H9 (cell line): ENCODE results near the gene DENR. TPM values are rescaled to one million over a fixed set of nuclear protein-coding genes. Genes with fewer than 3 reads are reported as not detected.

Experiments used
- DNase-seq: peaks from one replicate; pipeline ENCODE4 v3.0.0-alpha.2; 2017
- H2AFZ ChIP-seq: one replicate; pipeline ENCODE4 v1.6.1; 2013; ENCODE audit warnings: mild to moderate bottlenecking, low read length, control low read depth, moderate library complexity
- H2AK5ac ChIP-seq: 2 replicates; pipeline ENCODE4 v1.6.1; 2013; ENCODE audit warnings: low read length, control low read depth, mixed read lengths; ENCODE audit not compliant: insufficient read length
- H2BK120ac ChIP-seq: one replicate; pipeline ENCODE4 v1.6.1; 2013; ENCODE audit warnings: low read depth, mild to moderate bottlenecking, low read length, control low read depth, inconsistent platforms; ENCODE audit not compliant: poor library complexity, severe bottlenecking
- H2BK12ac ChIP-seq: 2 replicates; pipeline ENCODE4 v1.6.1; 2013; ENCODE audit warnings: low read length, control low read depth, mixed read lengths, low read depth; ENCODE audit not compliant: insufficient read length
- H2BK15ac ChIP-seq: 2 replicates; pipeline ENCODE4 v1.6.1; 2013; ENCODE audit warnings: low read depth, low read length, control low read depth
- H2BK20ac ChIP-seq: one replicate; pipeline ENCODE4 v1.6.1; 2013; ENCODE audit warnings: low read depth, mild to moderate bottlenecking, low read length, control low read depth, inconsistent platforms; ENCODE audit not compliant: poor library complexity, severe bottlenecking
- H2BK5ac ChIP-seq: 2 replicates; pipeline ENCODE4 v1.6.1; 2013; ENCODE audit warnings: low read length, control low read depth, mixed read lengths; ENCODE audit not compliant: insufficient read length
- H3K14ac ChIP-seq: 2 replicates; pipeline ENCODE4 v1.6.1; 2013; ENCODE audit warnings: low read length, control low read depth; ENCODE audit not compliant: insufficient read depth
- H3K18ac ChIP-seq: 2 replicates; pipeline ENCODE4 v1.6.1; 2013; ENCODE audit warnings: low read depth, mild to moderate bottlenecking, mixed read lengths, low read length, control low read depth; ENCODE audit not compliant: insufficient read length
- H3K23ac ChIP-seq: 2 replicates; pipeline ENCODE4 v1.6.1; 2013; ENCODE audit warnings: low read length, control low read depth, mixed read lengths, low read depth; ENCODE audit not compliant: insufficient read length
- H3K23me2 ChIP-seq: 2 replicates; pipeline ENCODE4 v1.6.1; 2013; ENCODE audit warnings: low read depth, mild to moderate bottlenecking, mixed read lengths, low read length, control low read depth; ENCODE audit not compliant: insufficient read length, poor library complexity, severe bottlenecking
- H3K27ac ChIP-seq: 2 replicates; pipeline ENCODE4 v1.5.1; 2013; ENCODE audit warnings: low read length, control low read depth, mixed read lengths, low read depth; ENCODE audit not compliant: insufficient read length
- H3K27me3 ChIP-seq: 2 replicates; pipeline ENCODE4 v1.6.1; 2013; ENCODE audit warnings: low read length, control low read depth, inconsistent platforms; ENCODE audit not compliant: insufficient read depth
- H3K4ac ChIP-seq: 2 replicates; pipeline ENCODE4 v1.6.1; 2013; ENCODE audit warnings: low read depth, mild to moderate bottlenecking, control low read depth, inconsistent platforms, low read length, moderate library complexity
- H3K4me1 ChIP-seq: 2 replicates; pipeline ENCODE4 v1.6.1; 2013; ENCODE audit warnings: low read length, control low read depth, inconsistent platforms; ENCODE audit not compliant: insufficient read depth
- H3K4me2 ChIP-seq: 2 replicates; pipeline ENCODE4 v1.6.1; 2013; ENCODE audit warnings: low read length, control low read depth, mixed read lengths; ENCODE audit not compliant: insufficient read length, insufficient read depth
- H3K56ac ChIP-seq: 2 replicates; pipeline ENCODE4 v1.6.1; 2013; ENCODE audit warnings: low read depth, mild to moderate bottlenecking, mixed read lengths, low read length, control low read depth; ENCODE audit not compliant: insufficient read length
- H3K79me1 ChIP-seq: 2 replicates; pipeline ENCODE4 v1.6.1; 2013; ENCODE audit warnings: low read depth, mild to moderate bottlenecking, moderate library complexity, low read length, control low read depth, inconsistent platforms; ENCODE audit not compliant: insufficient read depth, poor library complexity, severe bottlenecking
- H3K79me2 ChIP-seq: 2 replicates; pipeline ENCODE4 v1.6.1; 2013; ENCODE audit warnings: low read length, control low read depth, inconsistent platforms; ENCODE audit not compliant: insufficient read depth
- H3K9ac ChIP-seq: 2 replicates; pipeline ENCODE4 v1.6.1; 2013; ENCODE audit warnings: low read length, control low read depth, mixed read lengths; ENCODE audit not compliant: insufficient read length; ENCODE audit errors: extremely low read depth
- H3K9me3 ChIP-seq: one replicate; pipeline ENCODE4 v1.6.1; 2013; ENCODE audit warnings: low read depth, low read length, inconsistent platforms; ENCODE audit not compliant: control insufficient read depth
- H3T11ph ChIP-seq: one replicate; pipeline ENCODE4 v1.6.1; 2013; ENCODE audit warnings: mild to moderate bottlenecking, low read length, control low read depth, inconsistent platforms
- H4K20me1 ChIP-seq: one replicate; pipeline ENCODE4 v1.6.1; 2013; ENCODE audit not compliant: control insufficient read depth, insufficient read length, insufficient read depth
- H4K5ac ChIP-seq: 2 replicates; pipeline ENCODE4 v1.6.1; 2013; ENCODE audit warnings: low read depth, mild to moderate bottlenecking, mixed read lengths, low read length, control low read depth; ENCODE audit not compliant: insufficient read length
- H4K8ac ChIP-seq: replicated peaks from 2 replicates; pipeline ENCODE4 v1.6.1; 2013; ENCODE audit warnings: low read length, control low read depth, mixed read lengths, low read depth; ENCODE audit not compliant: insufficient read length
- H4K91ac ChIP-seq: 2 replicates; pipeline ENCODE4 v1.6.1; 2013; ENCODE audit warnings: low read depth, mild to moderate bottlenecking, moderate library complexity, mixed read lengths, low read length, control low read depth; ENCODE audit not compliant: insufficient read length
- H3K27ac Mint-ChIP-seq, 3 experiments: 2 replicates in 2 of 3; 3 replicates in 1 of 3; pipeline ENCODE4 v1.8.0; 2020 to 2021; ENCODE audit warnings: mixed read lengths in 3 of 3, mild to moderate bottlenecking in 1 of 3, moderate library complexity in 1 of 3
- H3K27me3 Mint-ChIP-seq: 2 replicates; pipeline ENCODE4 v1.8.0; 2021; ENCODE audit warnings: low read depth, mild to moderate bottlenecking, moderate library complexity, mixed read lengths
- H3K36me3 Mint-ChIP-seq, 3 experiments: 2 replicates in 2 of 3; 3 replicates in 1 of 3; pipeline ENCODE4 v1.8.0; 2020 to 2021; ENCODE audit warnings: low read depth in 3 of 3, mixed read lengths in 3 of 3; ENCODE audit not compliant: insufficient read depth in 1 of 3
- H3K4me1 Mint-ChIP-seq, 2 experiments: 2 replicates each; pipeline ENCODE4 v1.8.0; 2020; ENCODE audit warnings: mixed read lengths in 2 of 2
- H3K4me3 Mint-ChIP-seq, 2 experiments: 2 replicates in 1 of 2; 3 replicates in 1 of 2; pipeline ENCODE4 v1.8.0; 2020 to 2021; ENCODE audit warnings: mild to moderate bottlenecking in 2 of 2, mixed read lengths in 2 of 2, moderate library complexity in 1 of 2
- H3K9me3 Mint-ChIP-seq, 2 experiments: 2 replicates in 1 of 2; 3 replicates in 1 of 2; pipeline ENCODE4 v1.8.0; 2020; ENCODE audit warnings: mild to moderate bottlenecking in 2 of 2, mixed read lengths in 2 of 2, moderate library complexity in 1 of 2
- CTCF ChIP-seq: fragments of 200-600 bp; sonication (generic); conservative IDR thresholded peaks from 3 replicates; pipeline ENCODE4 v1.8.0; 2021; ENCODE audit warnings: antibody characterized with exemption, mild to moderate bottlenecking
- WGBS: extraction: QIAGEN DNeasy Blood & Tissue Kit; methylation state at CpG from one replicate; pipeline ENCODE4 v1.1.7; 2013; ENCODE audit warnings: missing lambda C conversion rate, low lambda C conversion rate, mixed read lengths; ENCODE audit not compliant: insufficient read length; ENCODE audit errors: extremely low coverage; 5-methylcytosine and 5-hydroxymethylcytosine counted together
- total RNA-seq: library from RNA; stranded (reverse); gene quantifications from 2 replicates; pipeline ENCODE4 v1.2.1, GENCODE V29; 2021

The DENR gene
- total RNA-seq, 1 experiment from 2014 or later = 104 TPM

DNA sequence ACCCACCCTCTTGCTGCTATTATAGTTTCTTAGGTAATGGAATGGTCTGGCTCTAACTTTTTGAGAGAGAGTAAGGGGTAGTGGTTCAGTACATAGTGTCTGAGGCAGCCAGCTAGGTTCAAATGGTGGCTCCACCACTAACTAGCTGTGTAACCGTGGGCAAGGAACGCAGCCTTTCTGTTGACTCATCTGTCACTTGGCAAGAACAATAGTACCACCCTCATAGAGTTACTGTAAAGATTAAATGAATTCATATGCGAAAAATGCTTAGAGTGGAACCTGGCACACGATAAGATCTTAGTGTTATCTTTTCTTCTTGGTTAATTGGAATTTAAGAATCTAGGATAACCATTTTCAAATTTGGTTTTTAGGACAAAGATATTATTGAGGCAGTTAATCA, 35.8 kb downstream of the DENR start:
- H2BK15ac ChIP-seq = no peak overlapping the region
- H2BK20ac ChIP-seq = no peak overlapping the region
- no peak overlapping the region for H2BK120ac ChIP-seq
- no peak overlapping the region for H4K5ac ChIP-seq
- no peak overlapping the region for H3K4ac ChIP-seq
- no peak overlapping the region for H4K91ac ChIP-seq
- H3T11ph ChIP-seq = no peak overlapping the region
- H2AK5ac ChIP-seq = no peak overlapping the region
- H3K9me3 ChIP-seq = no peaks in the 10 kb centered on the region
- no peak overlapping the region for H2AFZ ChIP-seq
- H3K4me1 ChIP-seq = no peaks in the 10 kb centered on the region
- no peak overlapping the region for H3K56ac ChIP-seq
- Mint-ChIP-seq H3K27me3 (no peaks in the 10 kb centered on the region), H3K27ac (no peak overlapping the region), H3K4me3 (no peak overlapping the region), H3K36me3 (no peaks in the 10 kb centered on the region), H3K4me1 (peaks cover 7% of the 10 kb centered on the region in 2 experiments), H3K9me3 (no peaks in the 10 kb centered on the region)
- no peak for TF ChIP-seq CTCF
- H3K9ac ChIP-seq = no peak overlapping the region
- H2BK12ac ChIP-seq = no peak overlapping the region
- H2BK5ac ChIP-seq = no peak overlapping the region
- no peak overlapping the region for H3K4me2 ChIP-seq
- no peaks in the 10 kb centered on the region for H3K23me2 ChIP-seq
- no peaks in the 10 kb centered on the region for H3K79me2 ChIP-seq
- H4K8ac ChIP-seq = no peak overlapping the region
- H4K20me1 ChIP-seq = no peaks in the 10 kb centered on the region
- H3K27ac ChIP-seq = no peak overlapping the region
- DNase-seq = no peak
- no peak overlapping the region for H3K14ac ChIP-seq
- no peaks in the 10 kb centered on the region for H3K27me3 ChIP-seq
- no peaks in the 10 kb centered on the region for H3K79me1 ChIP-seq
- no CpG with 5 or more reads among the region's 4 CpGs for WGBS
- no peak overlapping the region for H3K18ac ChIP-seq
- no peak overlapping the region for H3K23ac ChIP-seq
